Adipose tissue (tissue), 3 donors: Measurements from ENCODE around the gene TTPAL. TPM values are rescaled to one million over a fixed set of nuclear protein-coding genes. Genes with fewer than 3 reads are reported as not detected.

Experiments used
- H3K27ac ChIP-seq: one replicate; pipeline ENCODE4 v1.5.1; 2013; ENCODE audit warnings: low read depth, low read length
- WGBS, 3 donors: extraction: QIAGEN DNeasy Blood & Tissue Kit; methylation state at CpG; one replicate each; pipeline ENCODE4 v1.1.7; 2013; 5-methylcytosine and 5-hydroxymethylcytosine counted together
- polyA plus RNA-seq, 3 donors: library from polyadenylated mRNA; stranded (reverse); fragments of 200-250 nt; gene quantifications; one replicate each; pipeline ENCODE4 v1.2.3, GENCODE V29; 2013
- donor health status: healthy with polysubstance abuse.
- donor health status: Bipolar disorder and iron deficiency.
- donor health status: healthy.

The TTPAL gene
- polyA plus RNA-seq, 3 donors: 2.9 to 12.6 (median 8.2) TPM

DNA sequence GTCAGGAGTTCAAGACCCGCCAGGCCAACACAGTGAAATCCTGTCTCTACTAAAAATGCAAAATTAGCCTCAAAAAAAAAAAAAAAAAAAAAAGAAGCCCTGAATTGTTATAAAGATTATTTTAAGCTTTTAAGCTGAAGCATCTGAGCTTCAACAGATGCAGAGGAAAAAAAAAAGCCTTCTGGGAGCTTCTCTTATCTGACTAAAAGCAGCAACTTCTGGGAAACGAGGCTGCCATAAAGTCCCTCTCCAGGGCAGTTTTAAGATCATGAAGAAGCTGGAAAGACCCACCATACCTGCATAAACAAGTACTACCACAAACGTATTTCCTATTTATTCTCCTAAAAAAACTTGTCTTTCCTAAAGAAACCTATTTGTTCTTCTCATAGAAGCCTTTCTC lies 42.6 kb downstream of the TTPAL start:
- WGBS, 3 donors: 48 to 68% (median 58%) methylated on average over 3 of the region's 3 CpGs
- no peak overlapping the region for H3K27ac ChIP-seq

DNA sequence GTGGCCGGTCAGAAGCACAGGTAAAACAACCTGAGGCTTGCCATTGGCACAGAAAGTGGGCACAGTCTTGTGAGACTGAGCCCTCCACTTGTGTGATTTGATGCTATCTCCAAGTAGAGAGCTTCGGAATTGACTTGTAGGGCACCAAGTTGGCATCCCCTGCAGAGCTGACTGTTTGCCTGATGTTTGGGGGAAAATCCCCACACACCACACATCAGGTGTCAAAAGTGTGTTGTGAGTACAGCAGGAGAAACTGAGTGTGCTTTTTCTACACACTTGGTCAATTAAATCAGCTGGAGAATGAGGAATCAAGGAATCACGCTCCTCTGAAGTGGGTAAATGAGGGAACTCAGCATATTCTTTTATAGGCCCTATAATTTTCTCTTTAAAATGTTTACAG lies 45.2 kb downstream of the TTPAL start:
- WGBS, 3 donors: 44 to 66% (median 59%) methylated on average over 3 of the region's 3 CpGs

DNA sequence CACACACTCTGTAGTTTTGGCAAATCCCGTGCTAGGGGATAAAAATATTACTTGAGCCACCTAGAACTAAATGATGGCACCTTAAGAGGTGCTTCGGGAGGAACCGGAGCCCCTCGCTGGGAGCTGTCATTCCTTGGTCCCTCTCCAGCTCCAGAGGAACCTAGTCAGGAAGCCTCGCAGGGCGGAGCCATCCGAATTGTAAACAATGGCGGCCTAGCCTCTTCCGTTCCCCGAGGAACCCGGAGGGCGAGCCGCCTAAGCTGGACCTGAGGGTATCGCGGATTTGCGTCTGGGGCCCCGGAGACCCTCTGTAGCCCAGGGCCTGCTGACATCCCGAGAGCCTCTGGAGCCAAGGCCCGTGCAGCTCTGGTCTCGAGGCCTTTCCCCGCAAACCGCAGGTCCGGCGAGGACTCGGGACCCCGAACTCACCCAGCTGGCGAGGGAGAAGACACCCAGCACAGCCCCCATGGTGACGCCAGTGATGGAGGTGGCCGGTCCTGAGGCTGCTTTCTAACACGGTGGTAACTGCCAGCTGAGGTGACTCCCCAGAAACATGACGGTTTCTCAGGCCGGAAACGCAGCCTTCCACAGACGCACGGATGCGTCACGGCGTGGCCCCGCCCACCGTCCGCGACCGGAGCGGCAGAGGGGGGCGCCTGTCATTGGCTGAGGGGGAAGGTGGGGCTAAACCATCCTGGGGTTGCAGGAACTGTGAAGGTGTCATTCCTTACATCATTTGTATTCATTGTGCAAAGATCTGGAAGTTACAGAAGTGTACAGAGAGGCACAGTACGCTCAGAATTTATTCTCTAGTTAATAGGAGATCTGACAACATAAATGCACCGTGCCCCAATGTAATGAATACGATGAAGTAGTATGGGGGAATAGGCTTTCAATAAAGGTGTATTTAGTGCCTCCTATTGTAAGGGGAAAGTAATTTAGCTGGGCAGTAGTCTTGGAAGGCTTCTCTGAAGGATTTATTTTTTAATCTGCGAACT lies 46.1 kb downstream of the TTPAL start, which contains the start of gene SERINC3:
Gene SERINC3 (minus strand): TSS at position 587 of the 998 bp plus-strand sequence. CDS start 119 bp downstream, at position 468.
- H3K27ac ChIP-seq: peak within 1 kb of the TSS; percentile 65
- 0 to 1% (median 0%) methylated on average over 49 of the region's 49 CpGs for WGBS, 3 donors

More for the DNA sequence above, 45.2 kb downstream of the TTPAL start:
- no peak overlapping the region for H3K27ac ChIP-seq

DNA sequence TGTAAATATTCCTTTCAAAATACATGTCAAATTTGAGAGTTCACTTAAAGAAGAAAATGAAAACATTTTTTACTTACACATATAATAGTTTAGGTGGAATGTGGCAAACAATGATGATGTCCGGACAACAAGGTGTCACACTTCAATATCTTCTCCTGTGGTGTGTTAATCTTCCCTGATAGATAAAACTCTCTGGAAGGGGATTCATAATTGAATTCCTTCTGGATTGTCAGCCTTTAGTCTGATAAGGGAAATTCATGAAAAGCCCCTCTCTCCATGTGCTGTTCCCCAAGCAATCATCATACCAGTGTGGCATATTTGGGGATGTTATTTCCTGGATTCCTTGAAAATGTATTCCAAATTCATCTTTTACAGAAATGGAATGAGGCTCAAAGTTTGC lies 47.2 kb downstream of the TTPAL start:
- no peak overlapping the region for H3K27ac ChIP-seq
- WGBS, 3 donors: 79 to 88% (median 81%) methylated on average over 1 of the region's 1 CpG

DNA sequence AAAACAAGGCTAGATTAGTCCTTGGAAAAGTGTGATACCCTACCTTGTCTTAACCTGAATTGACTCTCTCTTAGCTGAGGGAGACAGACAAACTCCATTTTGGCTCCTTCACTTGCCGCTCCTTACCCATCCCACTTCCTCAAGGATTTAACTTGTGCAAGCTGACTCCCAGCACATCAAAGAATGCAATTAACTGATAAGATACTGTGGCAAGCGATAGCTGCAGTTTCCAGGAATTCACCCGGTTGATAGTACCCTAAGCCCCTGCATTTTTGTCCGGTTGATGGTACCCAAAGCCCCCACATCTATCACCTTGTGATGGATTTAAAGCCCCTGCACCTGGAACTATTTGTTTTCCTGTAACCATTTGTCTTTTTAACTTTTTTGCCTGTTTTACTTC lies 48.1 kb downstream of the TTPAL start:
- no peak overlapping the region for H3K27ac ChIP-seq
- 39 to 54% (median 46%) methylated on average over 4 of the region's 4 CpGs for WGBS, 3 donors

DNA sequence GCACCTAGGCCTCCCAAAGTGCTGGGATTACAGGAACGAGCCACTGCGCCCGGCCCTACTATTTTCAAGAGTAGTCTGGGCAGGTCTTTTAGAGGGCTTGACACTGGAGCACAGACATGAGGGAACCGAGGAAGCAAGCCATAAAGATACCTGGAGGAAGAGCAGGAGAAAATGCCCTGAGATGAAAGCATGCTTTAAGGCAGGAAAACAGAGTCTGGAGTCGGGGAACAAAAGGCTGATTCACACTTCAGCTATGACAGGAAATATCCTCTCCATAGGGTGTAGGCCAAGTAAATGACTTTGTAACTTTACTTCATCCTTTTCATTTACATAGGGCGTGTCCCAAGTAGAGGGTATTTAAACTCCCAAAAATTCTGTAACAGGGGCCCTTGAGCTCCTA lies 50.5 kb downstream of the TTPAL start:
- no peak overlapping the region for H3K27ac ChIP-seq
- WGBS, 3 donors: 72 to 79% (median 76%) methylated on average over 6 of the region's 6 CpGs

DNA sequence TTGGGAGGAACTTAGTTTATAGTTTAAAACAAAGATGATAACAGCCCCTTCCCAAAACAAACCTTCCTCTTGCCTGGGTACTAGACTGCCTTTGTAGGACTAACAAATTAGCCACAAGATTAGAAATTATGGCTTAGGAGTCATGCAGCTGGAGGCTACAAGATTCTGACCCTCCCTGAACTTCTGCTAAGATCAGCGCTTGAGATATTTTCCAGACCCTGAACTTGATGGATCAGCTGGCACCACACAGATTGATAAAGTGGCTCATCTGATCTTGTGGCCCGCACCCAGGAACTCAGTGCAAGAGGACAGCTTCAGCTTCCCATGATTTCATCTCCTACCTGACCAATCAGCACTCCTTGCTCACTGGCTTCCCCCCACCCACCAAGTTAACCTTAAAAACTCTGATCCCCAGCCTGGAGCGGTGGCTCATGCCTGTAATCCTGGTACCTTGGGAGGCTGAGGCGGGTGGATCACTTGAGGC lies 52.1 kb downstream of the TTPAL start:
- WGBS, 3 donors: 49 to 82% (median 81%) methylated on average over 4 of the region's 4 CpGs
- no peak overlapping the region for H3K27ac ChIP-seq

DNA sequence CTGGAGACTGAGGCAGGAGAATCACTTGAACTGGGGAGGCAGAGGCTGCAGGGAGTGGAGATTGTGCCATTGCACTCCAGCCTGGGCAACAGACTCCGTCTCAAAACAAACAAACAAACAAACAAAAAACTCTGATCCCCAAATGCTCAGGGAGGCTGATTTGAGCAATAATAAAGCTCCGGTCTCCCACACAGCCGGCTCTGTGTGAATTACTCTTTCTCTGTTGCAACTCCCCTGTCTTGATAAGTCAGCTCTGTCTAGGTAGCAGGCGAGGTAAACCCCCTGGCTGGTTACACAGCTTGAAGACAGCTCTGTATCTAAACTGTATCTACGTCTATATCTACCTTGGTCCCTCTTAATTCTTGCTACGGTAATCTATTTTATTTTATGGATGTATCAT lies 52.6 kb downstream of the TTPAL start:
- no peak overlapping the region for H3K27ac ChIP-seq
- 75 to 84% (median 81%) methylated on average over 6 of the region's 6 CpGs for WGBS, 3 donors

DNA sequence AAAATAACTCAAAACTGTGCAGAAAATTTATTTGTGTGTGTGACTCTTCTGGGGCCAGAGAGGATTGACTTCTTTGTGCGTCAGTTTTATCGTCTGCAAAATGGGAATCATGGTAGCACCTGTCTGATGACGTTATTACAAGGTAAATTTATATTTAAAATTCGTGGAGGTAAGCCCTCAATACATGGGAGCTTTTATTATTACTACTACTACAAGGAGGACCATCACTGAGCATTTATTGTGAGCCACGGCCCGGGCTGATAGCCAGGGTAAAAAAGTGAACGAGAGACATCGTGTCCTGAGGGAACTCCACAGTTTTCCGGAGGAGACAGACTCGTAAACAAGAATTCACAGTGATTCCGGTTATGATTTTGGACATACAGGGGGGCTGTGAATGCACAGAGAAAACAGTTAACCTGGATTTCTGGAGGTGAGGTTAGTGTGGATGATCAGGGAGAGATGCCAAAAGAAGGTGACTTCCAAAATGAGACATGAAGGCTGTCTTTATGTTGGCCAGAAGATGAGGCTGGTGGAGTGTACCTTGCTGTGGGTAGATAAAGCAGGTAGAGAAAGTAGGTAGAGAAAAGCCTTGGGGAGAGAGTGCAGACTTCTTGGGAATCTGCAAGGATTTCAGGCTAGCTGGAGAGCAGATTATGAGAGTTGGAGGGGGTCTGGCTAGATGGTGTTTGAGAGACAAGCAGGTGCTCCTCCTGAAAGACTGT lies 56.7 kb downstream of the TTPAL start:
- WGBS, 3 donors: 9 to 29% (median 18%) methylated on average over 11 of the region's 11 CpGs
- H3K27ac ChIP-seq: no peak overlapping the region

DNA sequence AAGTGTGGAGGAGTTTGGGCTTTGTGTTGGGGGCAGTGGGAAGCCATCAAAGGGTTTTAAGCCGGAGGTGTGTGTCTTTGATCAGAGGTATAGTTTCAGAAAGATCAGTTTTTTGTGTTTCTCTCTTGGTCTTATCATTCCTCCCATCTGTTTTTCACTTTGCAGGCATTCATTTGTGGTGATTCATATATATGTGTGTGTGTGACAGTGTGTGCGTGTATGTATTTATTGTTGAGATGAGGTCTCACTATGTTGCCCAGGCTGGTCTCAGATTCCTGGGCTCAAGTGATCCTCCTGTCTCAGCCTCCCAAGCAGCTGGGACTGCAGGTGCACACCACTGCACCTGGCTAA lies 57.3 kb downstream of the TTPAL start:
- H3K27ac ChIP-seq: no peak overlapping the region
- 75 to 82% (median 77%) methylated on average over 2 of the region's 2 CpGs for WGBS, 3 donors

DNA sequence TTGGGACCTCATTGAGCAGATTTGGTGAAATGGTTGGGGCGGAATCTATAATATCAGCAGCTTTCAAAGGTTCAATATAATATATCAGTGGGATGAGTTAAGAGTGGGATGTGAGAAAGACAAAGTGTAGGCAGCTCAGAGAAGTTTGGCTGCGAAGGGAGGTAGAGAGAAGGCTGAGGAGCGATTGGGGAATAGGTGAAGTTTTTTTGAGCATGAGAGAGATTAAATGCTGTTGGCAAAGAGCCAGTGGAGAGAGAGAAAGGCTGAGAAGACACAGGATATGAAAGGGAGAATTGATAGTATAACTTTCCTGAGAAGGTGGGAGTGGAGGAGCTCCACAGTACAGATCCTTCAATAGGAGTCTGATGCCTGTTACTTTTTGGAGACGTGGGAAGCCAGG lies 58.3 kb downstream of the TTPAL start:
- 70 to 85% (median 73%) methylated on average over 4 of the region's 4 CpGs for WGBS, 3 donors

DNA sequence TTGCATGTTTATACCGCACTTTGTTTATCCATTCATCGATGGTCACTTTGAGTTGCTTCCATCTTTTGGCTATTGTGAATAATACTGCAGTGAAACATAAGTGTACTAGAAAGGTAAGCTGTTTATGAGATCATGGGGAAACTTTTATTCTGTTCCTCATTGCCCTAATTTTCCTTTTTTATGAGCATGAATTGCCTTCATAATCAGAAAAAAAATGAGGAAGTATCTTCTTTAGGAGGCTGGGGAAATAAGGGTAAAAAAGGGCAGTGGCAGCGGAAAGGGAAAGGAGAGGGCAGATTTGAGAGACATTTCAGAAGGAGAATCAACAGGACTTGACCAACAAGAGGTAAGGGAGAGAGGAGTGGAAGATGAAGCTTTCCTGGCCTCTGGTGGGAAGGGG lies 60.5 kb downstream of the TTPAL start:
- 84 to 90% (median 85%) methylated on average over 3 of the region's 3 CpGs for WGBS, 3 donors
- no peak overlapping the region for H3K27ac ChIP-seq

More for the DNA sequence above, 58.3 kb downstream of the TTPAL start:
- no peak overlapping the region for H3K27ac ChIP-seq

DNA sequence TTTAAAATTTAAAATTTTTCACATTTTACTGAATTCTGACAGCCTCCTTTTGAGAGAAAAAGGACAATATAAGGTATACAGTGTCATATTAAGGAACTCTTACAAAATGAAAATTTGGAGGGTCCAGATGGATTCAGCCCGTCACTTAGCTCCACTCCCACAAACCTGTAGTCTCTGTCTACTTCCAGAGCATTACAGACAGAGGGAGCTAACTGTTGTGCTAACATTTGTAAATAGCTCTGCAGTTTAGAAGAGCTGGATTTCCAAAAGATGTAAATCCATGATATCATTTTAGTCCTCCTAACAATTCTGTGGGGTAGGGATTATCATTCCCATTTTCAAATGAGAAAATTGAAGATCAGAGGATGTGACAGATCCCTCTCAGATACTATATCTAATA lies 62.3 kb downstream of the TTPAL start:
- WGBS, 3 donors: 66 to 86% (median 78%) methylated on average over 1 of the region's 1 CpG
- no peak overlapping the region for H3K27ac ChIP-seq

DNA sequence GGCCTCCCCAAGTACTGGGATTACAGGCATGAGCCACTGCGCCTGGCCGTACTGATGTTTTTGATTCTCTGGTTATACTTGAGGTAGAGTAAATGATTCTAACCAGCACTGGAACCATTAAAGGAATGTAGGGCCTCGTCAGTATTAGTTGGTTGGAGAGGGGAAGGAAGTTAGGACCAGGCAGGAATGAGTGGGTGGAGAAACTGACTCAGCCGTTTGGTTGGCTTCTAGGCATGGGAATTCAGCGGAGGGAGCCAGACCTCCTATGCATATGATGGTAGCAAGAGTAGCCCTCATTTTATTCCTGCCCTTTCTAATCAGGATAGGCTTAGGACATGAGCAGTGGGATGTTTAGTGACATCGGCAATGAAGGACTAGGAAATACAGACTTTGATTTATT lies 65.2 kb downstream of the TTPAL start:
- 58 to 77% (median 63%) methylated on average over 6 of the region's 6 CpGs for WGBS, 3 donors
- no peak overlapping the region for H3K27ac ChIP-seq

DNA sequence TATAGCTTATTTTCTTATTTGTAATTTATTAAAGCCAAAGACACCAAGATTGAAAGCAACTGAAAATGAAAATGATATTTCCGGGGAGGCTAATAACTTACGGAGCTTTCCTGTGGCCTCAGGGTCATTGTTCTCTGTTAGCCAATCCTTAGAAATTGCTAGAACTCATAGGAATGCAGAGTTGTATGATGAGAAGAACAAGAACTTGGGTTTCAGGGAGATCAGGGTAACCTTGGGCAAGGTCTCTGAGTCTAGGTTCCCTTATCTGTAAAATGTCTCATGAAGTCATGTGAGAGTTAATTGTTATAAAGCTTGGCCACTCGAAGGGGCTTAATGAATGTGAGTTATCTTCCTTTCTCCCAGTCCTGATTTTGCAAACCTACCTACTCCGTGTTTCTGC lies 66.3 kb downstream of the TTPAL start:
- no peak overlapping the region for H3K27ac ChIP-seq
- 49 to 62% (median 60%) methylated on average over 4 of the region's 4 CpGs for WGBS, 3 donors

DNA sequence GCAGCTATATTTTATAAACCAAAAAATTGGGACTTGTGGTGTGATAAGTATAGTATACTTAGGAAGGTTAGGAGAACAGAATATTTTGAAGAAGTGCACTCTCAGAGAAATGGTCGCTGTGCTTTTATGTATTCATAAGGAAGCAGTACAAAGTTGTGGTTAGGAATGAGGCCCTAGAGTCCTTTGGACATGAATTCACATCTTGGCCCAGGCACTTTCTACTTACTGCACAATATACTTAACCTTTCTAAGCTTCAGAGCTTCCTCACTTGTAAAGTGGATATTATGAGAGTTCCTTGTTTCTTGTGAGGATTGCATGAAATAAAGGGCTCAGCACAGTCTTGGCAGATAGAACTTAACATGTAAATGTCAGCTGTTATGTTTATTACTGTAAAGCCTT lies 67.2 kb downstream of the TTPAL start:
- 32 to 90% (median 46%) methylated on average over 1 of the region's 1 CpG for WGBS, 3 donors
- no peak overlapping the region for H3K27ac ChIP-seq

DNA sequence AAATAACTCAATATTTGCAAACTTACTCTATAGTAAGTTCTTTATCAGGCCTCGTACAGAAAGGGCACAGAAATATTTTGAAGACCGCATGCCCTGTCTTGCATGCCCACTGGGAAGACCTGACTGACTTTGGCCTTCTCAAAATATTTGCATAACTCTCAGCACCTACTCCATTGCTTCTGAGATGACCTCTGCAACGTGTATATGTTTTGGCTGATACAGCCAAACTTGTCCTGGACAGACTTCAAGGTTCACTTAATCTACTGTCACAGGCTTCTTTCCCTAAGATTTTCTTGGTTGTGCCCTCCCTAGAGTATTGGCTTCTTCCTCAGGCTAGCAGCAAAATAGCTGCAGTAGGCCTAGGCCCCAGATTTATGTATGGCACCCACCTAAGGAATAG lies 67.7 kb downstream of the TTPAL start:
- 61 to 81% (median 77%) methylated on average over 3 of the region's 3 CpGs for WGBS, 3 donors
- H3K27ac ChIP-seq: no peak overlapping the region
